GM18520 (cell line): Measurements from ENCODE around the gene NAGA.

Source experiments
- ATAC-seq: cut with Tn5 transposase; IDR thresholded peaks from one replicate; pipeline ENCODE4 v1.9.1; 2021; ENCODE audit not compliant: unreplicated experiment

NAGA gene

GRCh38 chr22:42050641-42051180, 19.9 kb downstream of the NAGA start:
- ATAC-seq: no peak

GRCh38 chr22:42041784-42042183, 28.8 kb downstream of the NAGA start:
- ATAC-seq: no peak

DNA sequence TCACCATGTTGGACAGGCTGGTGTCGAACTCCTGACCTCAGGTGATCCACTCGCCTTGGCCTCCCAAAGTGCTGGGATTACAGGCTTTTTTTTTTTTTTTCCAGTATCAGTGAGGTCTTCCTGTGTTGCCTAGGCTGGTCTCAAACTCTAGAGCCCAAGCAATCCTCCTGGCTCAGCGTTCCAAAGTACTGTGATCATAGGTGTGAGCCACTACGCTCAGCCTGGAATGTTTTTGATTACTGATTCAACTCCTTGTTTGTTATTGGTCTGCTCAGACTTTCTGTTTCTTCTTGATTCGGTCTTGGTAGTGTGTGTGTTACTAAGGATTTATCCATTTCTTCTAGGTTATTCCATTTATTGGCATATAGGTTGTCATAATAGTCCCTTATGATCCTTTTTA, 31.3 kb downstream of the NAGA start:
- ATAC-seq: no peak

GRCh38 chr22:42035256-42035655, 35.4 kb downstream of the NAGA start:
- ATAC-seq: no peak

GRCh38 chr22:42033263-42034181, 37.1 kb downstream of the NAGA start:
- no peak for ATAC-seq

- no peak for ATAC-seq
These were observed 43.9 kb downstream of the NAGA start for GRCh38 chr22:42026705-42027104.

- ATAC-seq: no peak
These were observed 45.2 kb downstream of the NAGA start for GRCh38 chr22:42025421-42025820.

DNA sequence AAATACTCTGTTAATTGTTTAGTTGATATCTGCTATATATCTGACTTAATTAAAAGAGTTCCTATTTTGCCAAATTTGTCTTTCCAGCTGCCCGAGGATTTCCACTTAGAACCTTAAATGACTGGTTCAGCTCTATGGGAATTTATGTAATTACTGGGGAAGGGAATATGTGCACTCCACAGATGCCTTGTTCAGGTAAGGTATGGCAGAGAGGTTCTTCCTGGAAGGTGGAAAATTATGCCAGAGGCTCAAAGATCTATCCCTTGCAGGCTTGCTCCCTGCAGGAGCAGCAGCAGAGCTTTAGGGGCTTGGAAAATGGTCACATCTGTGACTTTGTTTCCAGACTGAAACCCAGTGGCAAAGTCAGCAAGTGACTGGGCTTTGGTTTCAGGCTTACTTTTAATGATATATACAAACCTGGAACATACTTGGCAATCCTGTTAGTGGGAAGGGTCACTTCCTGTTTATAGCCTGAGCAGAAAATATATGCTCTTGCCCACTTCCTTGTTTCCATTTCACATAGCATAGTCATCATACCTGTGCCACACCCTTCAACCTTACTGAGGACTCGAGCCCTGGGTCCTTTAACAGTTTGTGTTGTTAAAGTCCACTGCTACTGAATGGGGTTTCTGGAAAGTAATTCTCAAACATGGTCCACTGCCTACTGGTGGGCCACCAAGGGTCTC, 48.3 kb downstream of the NAGA start:
- no peak for ATAC-seq

DNA sequence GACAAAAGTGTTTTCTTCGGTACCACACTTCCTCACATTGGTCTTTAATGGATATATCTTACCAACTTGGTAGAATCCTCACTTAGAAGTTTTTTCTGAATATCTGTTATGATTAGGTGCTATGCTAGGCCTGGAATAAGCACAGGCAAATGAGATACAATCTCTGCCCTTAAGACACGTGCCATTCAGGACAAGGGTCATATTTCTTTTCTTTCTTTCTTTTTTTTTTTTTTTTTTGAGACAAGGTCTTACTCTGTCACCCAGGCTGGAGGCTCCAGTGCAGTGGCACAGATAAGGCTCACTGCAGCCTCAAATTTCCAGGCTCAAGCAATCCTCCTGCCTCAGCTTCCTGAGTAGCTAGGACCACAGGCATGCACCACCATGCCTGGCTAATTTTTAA, 49.0 kb downstream of the NAGA start:
- no peak for ATAC-seq

DNA sequence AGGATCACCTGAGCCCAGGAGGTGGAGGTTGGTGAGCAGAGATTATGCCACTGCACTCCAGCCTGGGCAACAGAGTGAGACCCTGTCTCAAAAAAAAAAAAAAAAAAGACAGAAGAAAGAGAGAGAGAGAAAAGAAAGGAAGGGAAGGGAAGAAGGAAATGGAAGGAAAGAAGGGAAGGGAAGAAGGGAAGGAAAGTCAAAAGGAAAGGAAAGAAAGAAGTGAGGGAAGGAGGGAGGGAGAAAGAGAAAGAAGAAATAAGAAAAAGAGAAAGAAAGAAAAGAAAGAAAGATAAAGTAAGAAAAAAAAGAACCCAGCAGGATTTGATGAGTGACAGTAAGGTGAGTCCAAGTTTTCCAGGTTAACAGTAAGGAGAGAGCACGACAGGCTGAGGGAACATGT, 52.4 kb downstream of the NAGA start:
- ATAC-seq: no peak

DNA sequence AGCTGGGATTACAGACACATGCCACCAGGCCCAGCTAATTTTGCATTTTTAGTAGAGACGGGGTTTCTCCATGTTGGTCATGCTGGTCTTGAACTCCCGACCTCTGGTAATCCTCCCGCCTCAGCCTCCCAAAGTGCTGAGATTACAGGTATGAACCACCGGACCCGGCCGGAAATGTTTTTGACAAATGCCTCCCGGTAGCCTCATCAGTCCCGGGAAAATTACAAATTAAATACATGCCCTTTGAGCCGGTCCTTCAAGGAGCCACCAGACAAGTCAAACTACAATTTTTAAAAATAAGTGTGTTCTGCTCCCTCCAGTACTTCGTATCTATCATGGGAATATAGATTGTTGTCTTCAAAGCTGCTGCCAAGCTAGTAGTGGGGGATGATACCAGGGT, 54.5 kb downstream of the NAGA start:
- ATAC-seq: no peak

GRCh38 chr22:42013385-42013784, 57.2 kb downstream of the NAGA start:
- no peak for ATAC-seq

- no peak for ATAC-seq
These were observed 59.8 kb downstream of the NAGA start for GRCh38 chr22:42010778-42011177.
